Activated CD8-positive, alpha-beta T cell treated with anti-CD3 and anti-CD28 coated beads for 36 hours (primary cell): ENCODE results near the gene ZC3H14. TPM values are rescaled to one million over a fixed set of nuclear protein-coding genes. Genes with fewer than 3 reads are reported as not detected.

Experiments
- ATAC-seq: fragments of 200-7000 bp; cut with Tn5 transposase; one replicate; pipeline ENCODE4 v1.10.0; 2021; ENCODE audit warnings: mild to moderate bottlenecking, moderate library complexity
- CTCF ChIA-PET: fragments of 350-600 bp; sonication (Branson Sonifier 250); formaldehyde crosslinking; loops from one replicate; lab custom pipeline; 2021; ENCODE audit warnings: antibody characterized with exemption; lab: Charles Lee
- POLR2A ChIA-PET: fragments of 350-600 bp; sonication (Branson Sonifier 250); formaldehyde crosslinking; loops from one replicate; lab custom pipeline; 2021; ENCODE audit warnings: antibody characterized with exemption; lab: Charles Lee
- DNase-seq: peaks from one replicate; pipeline ENCODE4 v3.0.0-alpha.2; 2020
- H3K27ac Mint-ChIP-seq: one replicate; pipeline ENCODE4 v1.8.0; 2021; ENCODE audit warnings: mild to moderate bottlenecking, mixed read lengths
- H3K27me3 Mint-ChIP-seq: one replicate; pipeline ENCODE4 v1.8.0; 2021; ENCODE audit warnings: mixed read lengths
- H3K36me3 Mint-ChIP-seq: one replicate; pipeline ENCODE4 v1.8.0; 2021; ENCODE audit warnings: low read depth, mixed read lengths
- H3K4me1 Mint-ChIP-seq: one replicate; pipeline ENCODE4 v1.8.0; 2021; ENCODE audit warnings: low read depth, mixed read lengths
- H3K4me3 Mint-ChIP-seq: one replicate; pipeline ENCODE4 v1.8.0; 2021; ENCODE audit warnings: mild to moderate bottlenecking, moderate library complexity, mixed read lengths
- H3K9me3 Mint-ChIP-seq: one replicate; pipeline ENCODE4 v1.8.0; 2021; ENCODE audit warnings: mixed read lengths
- intact Hi-C: fragments of 100-400 bp; cut with micrococcal nuclease; formaldehyde crosslinking; loops from one replicate; pipeline ENCODE4 v1.10.0; 2022
- total RNA-seq, 2 experiments: library from RNA; stranded (reverse); gene quantifications; one replicate each; pipeline ENCODE4 v1.2.3, GENCODE V29; 2021
- TF ChIP-seq, protein P1 (sequence below): fragments of 200-600 bp; IDR thresholded peaks from one replicate; pipeline ENCODE4 v1.8.0; 2022; ENCODE audit warnings: antibody characterized with exemption, mild to moderate bottlenecking

The ZC3H14 gene
- total RNA-seq, 2 experiments from 2014 or later: 43.9 to 50.3 TPM

DNA sequence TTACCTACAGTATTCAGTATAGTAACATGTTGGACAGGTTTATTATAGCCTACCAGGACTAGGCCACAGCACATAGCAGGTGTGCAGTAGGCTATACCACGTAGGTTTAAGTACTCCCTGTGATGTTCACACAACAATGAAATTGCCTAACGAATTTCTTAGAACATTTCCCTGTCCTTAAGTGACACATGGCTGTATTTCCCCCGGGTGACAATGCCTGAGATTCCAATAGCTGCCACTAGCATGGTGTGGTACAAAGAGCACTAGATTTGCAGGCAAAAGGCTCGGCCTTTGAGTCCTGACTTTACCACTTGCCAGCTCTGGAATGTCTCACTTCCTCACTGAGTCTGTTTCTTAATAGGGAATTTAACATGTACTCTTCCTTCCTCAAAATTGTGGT is 27.7 kb upstream of the ZC3H14 start:
- ATAC-seq: no peak
- CTCF ChIA-PET: no interaction called here
- Mint-ChIP-seq H3K36me3 (peaks cover 1% of the 10 kb centered on the region), H3K27ac (no peak overlapping the region), H3K9me3 (peaks cover 3% of the 10 kb centered on the region), H3K4me1 (no peaks in the 10 kb centered on the region), H3K4me3 (no peak overlapping the region), H3K27me3 (peaks cover 9% of the 10 kb centered on the region)
- no peak for DNase-seq
- intact Hi-C loops: no loop called here
- POLR2A ChIA-PET: no interaction called here
- TF ChIP-seq, protein P1, sequence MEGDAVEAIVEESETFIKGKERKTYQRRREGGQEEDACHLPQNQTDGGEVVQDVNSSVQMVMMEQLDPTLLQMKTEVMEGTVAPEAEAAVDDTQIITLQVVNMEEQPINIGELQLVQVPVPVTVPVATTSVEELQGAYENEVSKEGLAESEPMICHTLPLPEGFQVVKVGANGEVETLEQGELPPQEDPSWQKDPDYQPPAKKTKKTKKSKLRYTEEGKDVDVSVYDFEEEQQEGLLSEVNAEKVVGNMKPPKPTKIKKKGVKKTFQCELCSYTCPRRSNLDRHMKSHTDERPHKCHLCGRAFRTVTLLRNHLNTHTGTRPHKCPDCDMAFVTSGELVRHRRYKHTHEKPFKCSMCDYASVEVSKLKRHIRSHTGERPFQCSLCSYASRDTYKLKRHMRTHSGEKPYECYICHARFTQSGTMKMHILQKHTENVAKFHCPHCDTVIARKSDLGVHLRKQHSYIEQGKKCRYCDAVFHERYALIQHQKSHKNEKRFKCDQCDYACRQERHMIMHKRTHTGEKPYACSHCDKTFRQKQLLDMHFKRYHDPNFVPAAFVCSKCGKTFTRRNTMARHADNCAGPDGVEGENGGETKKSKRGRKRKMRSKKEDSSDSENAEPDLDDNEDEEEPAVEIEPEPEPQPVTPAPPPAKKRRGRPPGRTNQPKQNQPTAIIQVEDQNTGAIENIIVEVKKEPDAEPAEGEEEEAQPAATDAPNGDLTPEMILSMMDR: no peak

GRCh38 chr14:88535813-88536212 is 27.0 kb upstream of the ZC3H14 start:
- Mint-ChIP-seq H3K4me1 (no peaks in the 10 kb centered on the region), H3K36me3 (no peaks in the 10 kb centered on the region), H3K4me3 (no peak overlapping the region), H3K9me3 (no peaks in the 10 kb centered on the region), H3K27me3 (peaks cover 3% of the 10 kb centered on the region), H3K27ac (no peak overlapping the region)
- ChIA-PET CTCF (no interaction called here), POLR2A (no interaction called here)
- ATAC-seq (no peak), DNase-seq (no peak)
- intact Hi-C loops: no loop called here
- TF ChIP-seq, protein P1: no peak

GRCh38 chr14:88541324-88541723 is 21.5 kb upstream of the ZC3H14 start:
- POLR2A ChIA-PET: interaction anchor here (0.6 kb wide), 1 partner anchor 22 kb away, joined by 3 read pairs; no protein-coding TSS in a partner anchor
- ATAC-seq (no peak), DNase-seq (no peak)
- H3K36me3 Mint-ChIP-seq: no peaks in the 10 kb centered on the region
- no peaks in the 10 kb centered on the region for H3K4me1 Mint-ChIP-seq
- H3K4me3 Mint-ChIP-seq: no peak overlapping the region
- no peaks in the 10 kb centered on the region for H3K9me3 Mint-ChIP-seq
- H3K27ac Mint-ChIP-seq: no peak overlapping the region
- TF ChIP-seq, protein P1: no peak
- CTCF ChIA-PET: no interaction called here
- intact Hi-C loops: no loop called here
- peaks cover 2% of the 10 kb centered on the region for H3K27me3 Mint-ChIP-seq

- intact Hi-C loops: no loop called here
- POLR2A ChIA-PET: no interaction called here
- H3K4me1 Mint-ChIP-seq: no peaks in the 10 kb centered on the region
- TF ChIP-seq, protein P1: no peak
- DNase-seq (no peak), ATAC-seq (no peak)
- peaks cover 2% of the 10 kb centered on the region for H3K27me3 Mint-ChIP-seq
- H3K4me3 Mint-ChIP-seq: no peak overlapping the region
- no peak overlapping the region for H3K27ac Mint-ChIP-seq
- no peaks in the 10 kb centered on the region for H3K36me3 Mint-ChIP-seq
- no peaks in the 10 kb centered on the region for H3K9me3 Mint-ChIP-seq
- CTCF ChIA-PET: interaction anchor here (0.8 kb wide), 1 partner anchor 29 kb away, joined by 3 read pairs; no protein-coding TSS in a partner anchor
Observed at GRCh38 chr14:88542857-88543795, 19.7 kb upstream of the ZC3H14 start.

GRCh38 chr14:88545256-88545655 is 17.6 kb upstream of the ZC3H14 start:
- no peaks in the 10 kb centered on the region for H3K27me3 Mint-ChIP-seq
- ATAC-seq (no peak), DNase-seq (no peak)
- POLR2A ChIA-PET: no interaction called here
- CTCF ChIA-PET: no interaction called here
- H3K4me1 Mint-ChIP-seq: no peaks in the 10 kb centered on the region
- no peak overlapping the region for H3K27ac Mint-ChIP-seq
- no peaks in the 10 kb centered on the region for H3K9me3 Mint-ChIP-seq
- no peak overlapping the region for H3K4me3 Mint-ChIP-seq
- intact Hi-C loops: no loop called here
- no peaks in the 10 kb centered on the region for H3K36me3 Mint-ChIP-seq
- TF ChIP-seq, protein P1: no peak
